ENCODE data around the gene SERPIND1.
"Not testable (repeated sequence)": the region's sequence is repeated elsewhere in the genome, so short reads cannot be mapped to it uniquely, and the experiment has no call there.

The SERPIND1 gene

GRCh38 chr22:20727118-20728015, 46.5 kb upstream of the SERPIND1 start:
- TF ChIP-seq EZH2phosphoT487 (IDR thresholded peaks at IDR 0.05; ENCODE audit: borderline replicate concordance), result no peak
- no peak for TF ChIP-seq CTCF (conservative IDR thresholded peaks at IDR 0.05; ENCODE audit: low read length)
- Histone ChIP-seq H3K27me3 (ENCODE audit: insufficient read depth, low read length, poor library complexity, severe bottlenecking) (no peaks in the 10 kb centered on the region), H4K20me1 (ENCODE audit: insufficient read depth, low read length, poor library complexity, severe bottlenecking) (no peaks in the 10 kb centered on the region), H3K9ac (ENCODE audit: low read depth, low read length, poor library complexity, severe bottlenecking) (no peak overlapping the region), H3K4me3 (ENCODE audit: low read length, poor library complexity, severe bottlenecking) (no peak overlapping the region), H3F3A (ENCODE audit: low read depth) (no peaks in the 10 kb centered on the region), H3K4me1 (ENCODE audit: insufficient read depth, low read length, poor library complexity, severe bottlenecking) (no peaks in the 10 kb centered on the region), H3K9me3 (ENCODE audit: insufficient read depth, low read depth, low read length) (no peaks in the 10 kb centered on the region), H3K4me2 (ENCODE audit: low read depth, low read length, poor library complexity, severe bottlenecking) (no peak overlapping the region), H3K9me2 (replicated peaks; ENCODE audit: low read depth, low read length) (no peaks in the 10 kb centered on the region), H3K36me3 (ENCODE audit: insufficient read depth, low read length) (peaks cover 38% of the 10 kb centered on the region; the same call in 1 of the 2 replicates), H2AFZ (ENCODE audit: low read length) (no peak overlapping the region), H3K79me2 (ENCODE audit: insufficient read depth, low read length) (no peaks in the 10 kb centered on the region)

GRCh38 chr22:20728523-20729190, 45.3 kb upstream of the SERPIND1 start:
- Histone ChIP-seq H3K9me2 (replicated peaks; ENCODE audit: low read depth, low read length) (no peaks in the 10 kb centered on the region), H3K27me3 (ENCODE audit: insufficient read depth, low read length, poor library complexity, severe bottlenecking) (no peaks in the 10 kb centered on the region), H3K36me3 (ENCODE audit: insufficient read depth, low read length) (peaks cover 38% of the 10 kb centered on the region; the same call in 1 of the 2 replicates), H3K4me1 (ENCODE audit: insufficient read depth, low read length, poor library complexity, severe bottlenecking) (no peaks in the 10 kb centered on the region), H3K9ac (ENCODE audit: low read depth, low read length, poor library complexity, severe bottlenecking) (no peak overlapping the region), H3K4me3 (ENCODE audit: low read length, poor library complexity, severe bottlenecking) (no peak overlapping the region), H4K20me1 (ENCODE audit: insufficient read depth, low read length, poor library complexity, severe bottlenecking) (no peaks in the 10 kb centered on the region), H3K79me2 (ENCODE audit: insufficient read depth, low read length) (no peaks in the 10 kb centered on the region), H3K9me3 (ENCODE audit: insufficient read depth, low read depth, low read length) (no peaks in the 10 kb centered on the region), H3K4me2 (ENCODE audit: low read depth, low read length, poor library complexity, severe bottlenecking) (no peak overlapping the region), H2AFZ (ENCODE audit: low read length) (no peak overlapping the region), H3F3A (ENCODE audit: low read depth) (no peaks in the 10 kb centered on the region)
- no peak for TF ChIP-seq CTCF (conservative IDR thresholded peaks at IDR 0.05; ENCODE audit: low read length)
- TF ChIP-seq EZH2phosphoT487 (IDR thresholded peaks at IDR 0.05; ENCODE audit: borderline replicate concordance), result no peak

GRCh38 chr22:20729194-20729593, 44.7 kb upstream of the SERPIND1 start:
- H3K4me1 ChIP-seq (ENCODE audit: insufficient read depth, low read length, poor library complexity, severe bottlenecking), result no peaks in the 10 kb centered on the region
- H3K4me2 ChIP-seq (ENCODE audit: low read depth, low read length, poor library complexity, severe bottlenecking), result no peak overlapping the region
- H3K27me3 ChIP-seq (ENCODE audit: insufficient read depth, low read length, poor library complexity, severe bottlenecking), result no peaks in the 10 kb centered on the region
- H3K9ac ChIP-seq (ENCODE audit: low read depth, low read length, poor library complexity, severe bottlenecking), result no peak overlapping the region
- H3K4me3 ChIP-seq (ENCODE audit: low read length, poor library complexity, severe bottlenecking), result no peak overlapping the region
- no peaks in the 10 kb centered on the region for H3K9me2 ChIP-seq (replicated peaks; ENCODE audit: low read depth, low read length)
- no peaks in the 10 kb centered on the region for H3K79me2 ChIP-seq (ENCODE audit: insufficient read depth, low read length)
- TF ChIP-seq CTCF (conservative IDR thresholded peaks at IDR 0.05; ENCODE audit: low read length) (no peak), EZH2phosphoT487 (IDR thresholded peaks at IDR 0.05; ENCODE audit: borderline replicate concordance) (no peak)
- no peaks in the 10 kb centered on the region for H3K9me3 ChIP-seq (ENCODE audit: insufficient read depth, low read depth, low read length)
- H4K20me1 ChIP-seq (ENCODE audit: insufficient read depth, low read length, poor library complexity, severe bottlenecking), result no peaks in the 10 kb centered on the region
- no peaks in the 10 kb centered on the region for H3F3A ChIP-seq (ENCODE audit: low read depth)
- peaks cover 38% of the 10 kb centered on the region; the same call in 1 of the 2 replicates for H3K36me3 ChIP-seq (ENCODE audit: insufficient read depth, low read length)
- no peak overlapping the region for H2AFZ ChIP-seq (ENCODE audit: low read length)

- not testable (repeated sequence) for H3K27me3 ChIP-seq (ENCODE audit: insufficient read depth, low read length, poor library complexity, severe bottlenecking); H3F3A ChIP-seq (ENCODE audit: low read depth); H3K9me2 ChIP-seq (replicated peaks; ENCODE audit: low read depth, low read length); H3K79me2 ChIP-seq (ENCODE audit: insufficient read depth, low read length); H2AFZ ChIP-seq (ENCODE audit: low read length); H3K4me2 ChIP-seq (ENCODE audit: low read depth, low read length, poor library complexity, severe bottlenecking); H3K9ac ChIP-seq (ENCODE audit: low read depth, low read length, poor library complexity, severe bottlenecking); H3K4me1 ChIP-seq (ENCODE audit: insufficient read depth, low read length, poor library complexity, severe bottlenecking); H3K4me3 ChIP-seq (ENCODE audit: low read length, poor library complexity, severe bottlenecking); H4K20me1 ChIP-seq (ENCODE audit: insufficient read depth, low read length, poor library complexity, severe bottlenecking); H3K9me3 ChIP-seq (ENCODE audit: insufficient read depth, low read depth, low read length)
- H3K36me3 ChIP-seq (ENCODE audit: insufficient read depth, low read length), result peaks cover 22% of the 10 kb centered on the region; the same call in 1 of the 2 replicates
Observed at GRCh38 chr22:20732431-20732830, 41.5 kb upstream of the SERPIND1 start.
